VCaP (cell line): ENCODE results near the gene RPP25L.

Experiments
- H3K27ac ChIP-seq: fragments of 450-650 bp; 2 replicates; pipeline ENCODE4 v1.5.1; 2017
- CTCF ChIP-seq: fragments of 450-650 bp; conservative IDR thresholded peaks from 2 replicates; pipeline ENCODE4 v1.5.1; 2017; ENCODE audit warnings: mild to moderate bottlenecking, moderate library complexity

The RPP25L gene

GRCh38 chr9:34636791-34637355, 25.0 kb upstream of the RPP25L start:
- no peak for TF ChIP-seq CTCF

GRCh38 chr9:34635556-34635955, 23.7 kb upstream of the RPP25L start:
- peak overlapping the region; percentile 92; the same call in 1 of the 2 replicates for H3K27ac ChIP-seq
- TF ChIP-seq CTCF: no peak

More at GRCh38 chr9:34636791-34637355, 25.0 kb upstream of the RPP25L start:
- peak overlapping the region; percentile 92 for H3K27ac ChIP-seq

- H3K27ac ChIP-seq: peak overlapping the region; percentile 1; the same call in 1 of the 2 replicates
- TF ChIP-seq CTCF: no peak
These were observed 22.8 kb upstream of the RPP25L start for GRCh38 chr9:34634551-34635248.

- peak; percentile 93 for TF ChIP-seq CTCF
- peak overlapping the region; percentile 1; the same call in 1 of the 2 replicates for H3K27ac ChIP-seq
These were observed 22.1 kb upstream of the RPP25L start for GRCh38 chr9:34633851-34634550.

GRCh38 chr9:34633166-34633565, 21.3 kb upstream of the RPP25L start:
- TF ChIP-seq CTCF: no peak
- no peak overlapping the region for H3K27ac ChIP-seq

GRCh38 chr9:34630402-34631154, 18.7 kb upstream of the RPP25L start:
- H3K27ac ChIP-seq: no peak overlapping the region
- TF ChIP-seq CTCF: no peak

GRCh38 chr9:34629491-34629808, 17.6 kb upstream of the RPP25L start:
- H3K27ac ChIP-seq: no peak overlapping the region
- no peak for TF ChIP-seq CTCF
